ENCODE measurements around the gene ARRB1.

DNA sequence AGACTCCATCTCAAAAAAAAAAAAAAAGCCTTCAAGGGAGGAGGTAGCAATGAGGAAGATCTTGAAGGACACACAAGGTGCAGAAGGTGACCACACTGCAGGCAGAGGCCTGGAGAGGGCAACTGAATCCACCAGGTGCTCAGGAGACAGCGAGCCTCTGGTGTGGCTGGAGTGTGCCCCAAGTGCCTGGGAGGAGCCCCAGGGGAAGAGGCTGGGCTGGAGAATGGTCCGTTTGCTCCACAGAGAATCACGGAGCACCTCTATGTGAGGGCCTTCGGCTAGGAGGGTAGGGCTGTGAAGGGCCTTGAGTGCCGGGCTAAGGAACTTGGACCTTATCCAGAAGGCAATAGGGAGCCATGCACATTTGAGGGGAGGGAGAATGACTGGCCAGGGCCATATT is 50.3 kb downstream of the ARRB1 start:
- TF ChIP-seq, protein P1, sequence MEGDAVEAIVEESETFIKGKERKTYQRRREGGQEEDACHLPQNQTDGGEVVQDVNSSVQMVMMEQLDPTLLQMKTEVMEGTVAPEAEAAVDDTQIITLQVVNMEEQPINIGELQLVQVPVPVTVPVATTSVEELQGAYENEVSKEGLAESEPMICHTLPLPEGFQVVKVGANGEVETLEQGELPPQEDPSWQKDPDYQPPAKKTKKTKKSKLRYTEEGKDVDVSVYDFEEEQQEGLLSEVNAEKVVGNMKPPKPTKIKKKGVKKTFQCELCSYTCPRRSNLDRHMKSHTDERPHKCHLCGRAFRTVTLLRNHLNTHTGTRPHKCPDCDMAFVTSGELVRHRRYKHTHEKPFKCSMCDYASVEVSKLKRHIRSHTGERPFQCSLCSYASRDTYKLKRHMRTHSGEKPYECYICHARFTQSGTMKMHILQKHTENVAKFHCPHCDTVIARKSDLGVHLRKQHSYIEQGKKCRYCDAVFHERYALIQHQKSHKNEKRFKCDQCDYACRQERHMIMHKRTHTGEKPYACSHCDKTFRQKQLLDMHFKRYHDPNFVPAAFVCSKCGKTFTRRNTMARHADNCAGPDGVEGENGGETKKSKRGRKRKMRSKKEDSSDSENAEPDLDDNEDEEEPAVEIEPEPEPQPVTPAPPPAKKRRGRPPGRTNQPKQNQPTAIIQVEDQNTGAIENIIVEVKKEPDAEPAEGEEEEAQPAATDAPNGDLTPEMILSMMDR (IDR thresholded peaks at IDR 0.05): no peak
- no peak for TF ChIP-seq POLR2A (IDR thresholded peaks at IDR 0.05)

Measured in thyroid gland (tissue), 4 donors.